Measurements from ENCODE around the gene TSPYL1. TPM values are rescaled to one million over a fixed set of nuclear protein-coding genes. Genes with fewer than 3 reads are reported as not detected.

TSPYL1 gene
- total and polyA plus RNA-seq, 9 of the 15 experiments (the other 6 are each of a cell fraction or from before 2014, with no cell fraction given): 23.1 to 56.8 (median 37.9) TPM

GRCh38 chr6:116239856-116240255, 39.9 kb downstream of the TSPYL1 start:
- POLR2A ChIA-PET: interaction anchor here (2.4 kb wide), 1 partner anchor 15 kb away, joined by 6 read pairs; the partner anchor contains the start of gene TSPYL4
- no peaks in the 10 kb centered on the region for H3K79me2 ChIP-seq (ENCODE audit: control insufficient read depth, insufficient read depth, low read length)
- no peak for FAIRE-seq
- in situ Hi-C loops (cut with MboI) (no loop called here), intact Hi-C loops (cut with micrococcal nuclease) (no loop called here)
- H3K9me3 ChIP-seq (replicated peaks; ENCODE audit: control insufficient read depth, insufficient read depth, low read depth, low read length): no peaks in the 10 kb centered on the region
- no peak overlapping the region for H3K4me3 ChIP-seq
- H3K4me1 ChIP-seq (replicated peaks in 1 of 2; ENCODE audit: control insufficient read depth in 2 of 2, insufficient read depth in 2 of 2, low read length in 2 of 2): no peaks in the 10 kb centered on the region
- no peaks in the 10 kb centered on the region for H4K20me1 ChIP-seq (replicated peaks; ENCODE audit: control insufficient read depth, insufficient read depth, low read length)
- no peak overlapping the region for H2AFZ ChIP-seq (ENCODE audit: low read depth, low read length)
- no peak overlapping the region for H3K4me2 ChIP-seq (ENCODE audit: insufficient read depth, low read length)
- TF ChIP-seq GABPA (tag; conservative IDR thresholded peaks at IDR 0.05; ENCODE audit: low read depth) (no peak), ELF4 (CRISPR knock-in tag; IDR thresholded peaks at IDR 0.05) (no peak), EP400 (IDR thresholded peaks at IDR 0.05) (no peak), ATF1 (CRISPR knock-in tag; IDR thresholded peaks at IDR 0.05) (no peak), ATF1 (tag; IDR thresholded peaks at IDR 0.05) (no peak), ZNF253 (CRISPR knock-in tag; conservative IDR thresholded peaks at IDR 0.05) (no peak), YY1 (IDR thresholded peaks at IDR 0.05; ENCODE audit: borderline replicate concordance in 1 of 3, control insufficient read depth in 1 of 3, extremely low read depth in 1 of 3, insufficient read depth in 3 of 3, insufficient read length in 1 of 3, insufficient replicate concordance in 2 of 3, low read depth in 1 of 3, low read length in 2 of 3) (no peak), ZNF79 (CRISPR knock-in tag; IDR thresholded peaks at IDR 0.05; ENCODE audit: low read depth) (no peak), HMBOX1 (IDR thresholded peaks at IDR 0.05) (no peak), ZBTB49 (CRISPR knock-in tag; IDR thresholded peaks at IDR 0.05; ENCODE audit: borderline replicate concordance) (no peak), JUNB (CRISPR knock-in tag; conservative IDR thresholded peaks at IDR 0.05) (no peak), IRF9 (tag; IDR thresholded peaks at IDR 0.05) (no peak)
- WGBS (ENCODE audit: insufficient coverage, low coverage, missing lambda C conversion rate): 74% methylated on average over 1 of the region's 1 CpG
- H3K9me1 ChIP-seq (ENCODE audit: control insufficient read depth, insufficient read depth, low read length): no peaks in the 10 kb centered on the region
- BruUV-seq (replicated peaks): no TSS peak
- no peak for DNase-seq (ENCODE audit: extremely low read depth in 1 of 4, low spot score in 3 of 4)
- ATAC-seq: no peak
- H3K36me3 ChIP-seq (ENCODE audit: control insufficient read depth, insufficient read depth, low read length): no peaks in the 10 kb centered on the region
- H3K27ac ChIP-seq (ENCODE audit: extremely low read depth, low read depth, low read length): no peak overlapping the region
- H3K27me3 ChIP-seq (ENCODE audit: control insufficient read depth in 2 of 2, insufficient read depth in 2 of 2, low read length in 2 of 2): no peaks in the 10 kb centered on the region
- CTCF ChIA-PET (ENCODE audit: low intra/inter-chr PET ratio): no interaction called here
- no peak overlapping the region for H3K9ac ChIP-seq (ENCODE audit: insufficient read depth in 1 of 2, low read depth in 2 of 2, low read length in 2 of 2)

Data from K562 (cell line).